Measurements from ENCODE around the gene MDGA2.

DNA sequence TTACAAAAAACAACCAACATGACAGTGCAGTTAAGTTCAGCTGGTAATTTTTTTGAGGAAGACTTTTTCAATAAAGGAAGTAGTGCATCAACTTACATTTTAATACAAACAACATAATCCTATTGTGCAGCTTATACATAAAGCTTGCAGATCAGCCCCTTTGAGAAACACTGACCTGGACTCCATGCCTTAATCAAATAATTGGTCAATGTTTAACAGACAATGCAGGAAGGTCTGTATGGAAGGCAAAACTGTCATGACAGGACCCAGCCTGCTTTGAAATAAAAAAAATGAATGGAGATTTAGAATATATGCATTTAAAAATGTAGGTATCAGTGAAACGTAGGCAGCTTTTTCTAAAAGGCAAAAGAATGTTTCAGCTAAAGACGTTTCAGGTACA is 702.1 kb downstream of the MDGA2 start:
- TF ChIP-seq, protein P1, sequence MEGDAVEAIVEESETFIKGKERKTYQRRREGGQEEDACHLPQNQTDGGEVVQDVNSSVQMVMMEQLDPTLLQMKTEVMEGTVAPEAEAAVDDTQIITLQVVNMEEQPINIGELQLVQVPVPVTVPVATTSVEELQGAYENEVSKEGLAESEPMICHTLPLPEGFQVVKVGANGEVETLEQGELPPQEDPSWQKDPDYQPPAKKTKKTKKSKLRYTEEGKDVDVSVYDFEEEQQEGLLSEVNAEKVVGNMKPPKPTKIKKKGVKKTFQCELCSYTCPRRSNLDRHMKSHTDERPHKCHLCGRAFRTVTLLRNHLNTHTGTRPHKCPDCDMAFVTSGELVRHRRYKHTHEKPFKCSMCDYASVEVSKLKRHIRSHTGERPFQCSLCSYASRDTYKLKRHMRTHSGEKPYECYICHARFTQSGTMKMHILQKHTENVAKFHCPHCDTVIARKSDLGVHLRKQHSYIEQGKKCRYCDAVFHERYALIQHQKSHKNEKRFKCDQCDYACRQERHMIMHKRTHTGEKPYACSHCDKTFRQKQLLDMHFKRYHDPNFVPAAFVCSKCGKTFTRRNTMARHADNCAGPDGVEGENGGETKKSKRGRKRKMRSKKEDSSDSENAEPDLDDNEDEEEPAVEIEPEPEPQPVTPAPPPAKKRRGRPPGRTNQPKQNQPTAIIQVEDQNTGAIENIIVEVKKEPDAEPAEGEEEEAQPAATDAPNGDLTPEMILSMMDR (IDR thresholded peaks at IDR 0.05; ENCODE audit: insufficient read depth, low read depth, low read length): no peak
- no peak for TF ChIP-seq EZH2 (IDR thresholded peaks at IDR 0.05; ENCODE audit: insufficient read depth, low read length)
